Measurements from ENCODE around the gene GNAS-AS1.

The GNAS-AS1 gene

DNA sequence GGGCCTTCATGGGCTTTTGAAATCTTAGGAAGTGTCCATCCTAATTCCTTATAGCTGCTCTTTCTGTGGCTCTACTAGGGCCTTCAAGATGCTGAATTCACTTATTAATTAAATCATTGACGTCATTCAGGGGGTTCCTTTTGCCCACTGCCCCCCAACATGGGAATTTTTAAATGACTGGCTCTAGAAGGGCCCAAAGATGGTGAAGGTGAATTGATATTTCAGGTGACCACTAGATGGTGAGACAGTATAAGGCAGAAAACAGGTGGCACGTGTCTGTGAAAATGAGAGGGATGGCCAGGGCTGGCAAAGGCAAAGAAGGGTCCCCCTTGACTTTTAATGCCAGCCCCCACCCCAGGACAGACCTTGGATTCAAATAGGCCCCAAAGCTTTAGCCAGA is 13.6 kb upstream of the GNAS-AS1 start:
- in situ Hi-C loops (cut with MboI; ENCODE audit: low sequenced_read_pairs), result loop anchor here (25.0 kb wide), 3 partner anchors 348 to 627 kb away; partner anchors contain the start of gene ANKRD60

- in situ Hi-C loops (cut with MboI; ENCODE audit: low sequenced_read_pairs), result loop anchor here (25.0 kb wide), 3 partner anchors 349 to 626 kb away; partner anchors contain the start of gene ANKRD60
Measured at GRCh38 chr20:58863044-58863790, 12.5 kb upstream of the GNAS-AS1 start.

GRCh38 chr20:58855506-58856389 is 5.0 kb upstream of the GNAS-AS1 start:
- in situ Hi-C loops (cut with MboI; ENCODE audit: low sequenced_read_pairs), result loop anchor here (25.0 kb wide), 3 partner anchors 357 to 618 kb away; partner anchors contain the start of gene ANKRD60

GRCh38 chr20:58854638-58855471 is 4.2 kb upstream of the GNAS-AS1 start:
- in situ Hi-C loops (cut with MboI; ENCODE audit: low sequenced_read_pairs), result loop anchor here (25.0 kb wide), 3 partner anchors 357 to 618 kb away; partner anchors contain the start of gene ANKRD60

DNA sequence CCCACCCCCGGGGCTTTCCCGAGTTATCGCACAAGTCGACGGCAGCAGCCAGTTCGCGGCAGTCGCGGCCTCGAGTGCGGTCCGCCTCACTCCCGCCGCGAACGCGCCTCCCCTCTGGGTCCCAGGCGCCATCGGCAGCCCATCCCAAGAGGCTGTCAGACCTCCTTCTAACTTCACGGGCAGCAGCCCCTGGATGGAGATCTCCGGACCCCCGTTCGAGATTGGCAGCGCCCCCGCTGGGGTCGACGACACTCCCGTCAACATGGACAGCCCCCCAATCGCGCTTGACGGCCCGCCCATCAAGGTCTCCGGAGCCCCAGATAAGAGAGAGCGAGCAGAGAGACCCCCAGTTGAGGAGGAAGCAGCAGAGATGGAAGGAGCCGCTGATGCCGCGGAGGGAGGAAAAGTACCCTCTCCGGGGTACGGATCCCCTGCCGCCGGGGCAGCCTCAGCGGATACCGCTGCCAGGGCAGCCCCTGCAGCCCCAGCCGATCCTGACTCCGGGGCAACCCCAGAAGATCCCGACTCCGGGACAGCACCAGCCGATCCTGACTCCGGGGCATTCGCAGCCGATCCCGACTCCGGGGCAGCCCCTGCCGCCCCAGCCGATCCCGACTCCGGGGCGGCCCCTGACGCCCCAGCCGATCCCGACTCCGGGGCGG is 3.4 kb upstream of the GNAS-AS1 start:
- in situ Hi-C loops (cut with MboI; ENCODE audit: low sequenced_read_pairs), result loop anchor here (25.0 kb wide), 3 partner anchors 358 to 617 kb away; partner anchors contain the start of gene ANKRD60

- in situ Hi-C loops (cut with MboI; ENCODE audit: low sequenced_read_pairs), result loop anchor here (25.0 kb wide), 3 partner anchors 359 to 616 kb away; partner anchors contain the start of gene ANKRD60
Measured at GRCh38 chr20:58853466-58853865, 2.8 kb upstream of the GNAS-AS1 start.

DNA sequence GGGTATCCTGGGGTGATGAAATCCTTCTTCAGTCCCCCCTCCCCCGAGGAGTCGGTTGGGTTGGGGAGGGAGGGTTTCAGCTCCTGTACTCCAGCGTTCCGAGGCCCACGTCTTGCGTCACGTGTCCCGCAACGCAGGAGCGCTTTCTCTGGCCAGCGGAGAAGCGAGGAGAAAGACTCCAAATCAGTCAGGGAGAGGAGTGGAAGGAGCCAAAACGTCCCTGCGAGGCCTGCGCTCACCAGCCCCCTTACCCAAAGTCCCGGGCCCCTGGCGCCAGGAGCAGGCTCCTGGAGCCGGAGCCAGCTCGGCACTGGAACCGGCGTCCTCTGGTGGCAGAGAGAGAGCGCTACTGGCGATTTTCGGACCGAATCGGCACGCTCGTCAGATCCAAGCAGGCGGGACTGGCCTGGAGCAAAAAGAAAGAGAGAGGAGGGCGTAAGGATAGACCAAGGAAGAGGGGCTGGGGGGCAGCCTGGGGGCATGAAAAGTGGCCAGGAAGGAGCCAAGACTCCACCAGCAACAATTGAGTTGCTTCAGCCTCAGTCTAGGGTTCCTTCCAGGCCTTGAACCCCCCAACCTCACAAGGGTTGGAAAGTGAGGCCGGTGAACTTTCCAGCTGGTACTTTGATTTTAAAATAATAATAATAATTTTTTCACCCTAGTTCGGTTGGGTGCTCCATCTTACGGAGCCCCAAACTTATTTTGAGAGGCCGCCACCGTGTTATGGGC is 2.0 kb upstream of the GNAS-AS1 start, which contains the start of gene GNAS:
GNAS (plus strand) TSS at position 174 of the 729 bp plus-strand sequence.
- in situ Hi-C loops (cut with MboI; ENCODE audit: low sequenced_read_pairs), result loop anchor here (25.0 kb wide), 3 partner anchors 360 to 615 kb away; partner anchors contain the start of gene ANKRD60

DNA sequence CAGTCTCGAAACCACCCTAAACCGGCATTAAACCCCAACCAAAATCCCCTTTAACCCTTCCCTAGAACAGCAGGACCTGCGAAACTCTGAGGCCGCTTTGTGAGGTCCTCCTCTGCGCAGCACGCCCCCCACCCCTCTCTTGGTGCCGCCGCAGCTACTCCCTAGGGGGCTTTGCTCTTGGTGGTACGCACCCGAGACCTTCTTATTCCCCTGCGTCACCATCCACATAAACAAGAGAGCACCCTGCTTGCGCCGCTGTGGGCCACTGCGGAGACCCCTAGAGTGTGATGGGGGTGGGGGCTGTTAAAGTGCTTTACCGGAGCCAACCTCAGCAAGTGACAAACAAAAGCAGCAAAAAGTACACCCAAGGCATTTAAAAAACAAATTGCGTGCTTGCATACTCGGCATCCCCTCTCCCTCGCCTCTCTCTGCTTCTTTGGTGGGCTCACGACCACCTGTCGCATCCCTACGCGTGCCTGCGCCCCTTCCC is 1.3 kb upstream of the GNAS-AS1 start:
- in situ Hi-C loops (cut with MboI; ENCODE audit: low sequenced_read_pairs), result loop anchor here (25.0 kb wide), 3 partner anchors 360 to 615 kb away; partner anchors contain the start of gene ANKRD60

GRCh38 chr20:58851221-58851968 is 693 bp upstream of the GNAS-AS1 start:
- in situ Hi-C loops (cut with MboI; ENCODE audit: low sequenced_read_pairs), result loop anchor here (25.0 kb wide), 3 partner anchors 361 to 614 kb away; partner anchors contain the start of gene ANKRD60

- in situ Hi-C loops (cut with MboI; ENCODE audit: low sequenced_read_pairs), result loop anchor here (25.0 kb wide), 1 partner anchor 360 kb away; no protein-coding TSS in a partner anchor
Measured at GRCh38 chr20:58847463-58847862, 3.2 kb downstream of the GNAS-AS1 start.

DNA sequence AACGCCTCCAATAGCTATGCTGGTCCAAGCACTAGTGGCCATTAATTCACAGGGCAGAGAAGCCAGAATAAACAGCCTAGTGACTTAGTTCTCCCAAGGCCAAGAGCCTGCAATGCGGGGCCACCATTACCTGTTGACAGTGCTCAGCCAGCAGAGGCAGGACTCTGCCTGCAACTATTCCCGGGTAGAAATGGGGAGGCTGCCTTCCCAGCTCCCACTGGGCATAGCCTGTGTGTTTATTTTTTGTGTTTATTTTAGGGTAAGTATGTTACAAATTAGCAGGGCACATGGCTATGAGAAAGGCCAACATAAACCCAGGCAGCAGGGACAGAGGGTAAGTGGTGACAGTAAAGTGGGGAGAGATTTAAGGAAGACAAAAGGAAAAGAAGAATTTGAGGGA is 5.0 kb downstream of the GNAS-AS1 start:
- in situ Hi-C loops (cut with MboI; ENCODE audit: low sequenced_read_pairs), result loop anchor here (25.0 kb wide), 1 partner anchor 358 kb away; no protein-coding TSS in a partner anchor

GRCh38 chr20:58843128-58843556 is 7.6 kb downstream of the GNAS-AS1 start:
- in situ Hi-C loops (cut with MboI; ENCODE audit: low sequenced_read_pairs), result loop anchor here (25.0 kb wide), 1 partner anchor 356 kb away; no protein-coding TSS in a partner anchor

GRCh38 chr20:58842276-58842675 is 8.4 kb downstream of the GNAS-AS1 start:
- in situ Hi-C loops (cut with MboI; ENCODE audit: low sequenced_read_pairs), result loop anchor here (25.0 kb wide), 1 partner anchor 355 kb away; no protein-coding TSS in a partner anchor

GRCh38 chr20:58841539-58842264 is 9.0 kb downstream of the GNAS-AS1 start:
- in situ Hi-C loops (cut with MboI; ENCODE audit: low sequenced_read_pairs), result loop anchor here (25.0 kb wide), 1 partner anchor 354 kb away; no protein-coding TSS in a partner anchor

DNA sequence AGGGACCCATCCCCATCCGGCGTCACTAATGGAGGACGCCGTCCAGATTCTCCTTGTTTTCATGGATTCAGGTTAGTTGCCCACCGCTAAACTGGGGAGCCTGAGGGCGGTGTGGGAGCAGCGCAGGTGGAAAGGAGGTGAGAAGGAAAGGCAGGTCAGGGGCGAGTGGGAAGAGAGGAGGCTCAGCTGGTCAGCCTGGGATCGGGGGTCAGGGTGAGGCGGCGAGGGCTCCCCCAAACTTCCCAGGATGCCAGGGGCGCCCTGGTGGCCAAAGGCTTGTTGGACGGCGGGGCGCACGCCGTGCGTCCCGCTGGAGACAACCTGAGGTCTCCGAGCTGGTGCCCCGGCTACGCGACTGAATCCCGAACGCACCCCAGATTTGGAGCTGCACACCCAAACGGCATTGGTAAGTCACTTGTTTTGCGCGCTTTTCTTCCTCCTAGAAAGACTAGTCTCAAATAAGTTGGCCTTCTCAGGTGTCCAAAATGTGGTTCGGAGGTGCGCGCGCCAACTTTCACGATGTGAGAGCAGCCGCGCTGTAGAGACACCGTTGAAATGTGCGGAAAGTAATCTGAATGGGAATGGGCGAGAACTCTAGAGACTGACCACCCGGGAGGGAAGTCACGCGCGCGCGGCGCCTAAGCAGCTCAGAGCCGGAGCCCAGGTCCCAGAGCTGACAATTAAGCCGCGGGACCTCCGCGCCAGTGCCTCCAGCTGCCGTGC is 9.7 kb downstream of the GNAS-AS1 start:
- in situ Hi-C loops (cut with MboI; ENCODE audit: low sequenced_read_pairs), result loop anchor here (25.0 kb wide), 1 partner anchor 354 kb away; no protein-coding TSS in a partner anchor

Data from HL-60/S4 (cell line).